ENCODE data around the gene SMYD2. TPM values are rescaled to one million over a fixed set of nuclear protein-coding genes. Genes with fewer than 3 reads are reported as not detected.

The SMYD2 gene
- total RNA-seq, 1 experiment from 2014 or later: 27.2 TPM

DNA sequence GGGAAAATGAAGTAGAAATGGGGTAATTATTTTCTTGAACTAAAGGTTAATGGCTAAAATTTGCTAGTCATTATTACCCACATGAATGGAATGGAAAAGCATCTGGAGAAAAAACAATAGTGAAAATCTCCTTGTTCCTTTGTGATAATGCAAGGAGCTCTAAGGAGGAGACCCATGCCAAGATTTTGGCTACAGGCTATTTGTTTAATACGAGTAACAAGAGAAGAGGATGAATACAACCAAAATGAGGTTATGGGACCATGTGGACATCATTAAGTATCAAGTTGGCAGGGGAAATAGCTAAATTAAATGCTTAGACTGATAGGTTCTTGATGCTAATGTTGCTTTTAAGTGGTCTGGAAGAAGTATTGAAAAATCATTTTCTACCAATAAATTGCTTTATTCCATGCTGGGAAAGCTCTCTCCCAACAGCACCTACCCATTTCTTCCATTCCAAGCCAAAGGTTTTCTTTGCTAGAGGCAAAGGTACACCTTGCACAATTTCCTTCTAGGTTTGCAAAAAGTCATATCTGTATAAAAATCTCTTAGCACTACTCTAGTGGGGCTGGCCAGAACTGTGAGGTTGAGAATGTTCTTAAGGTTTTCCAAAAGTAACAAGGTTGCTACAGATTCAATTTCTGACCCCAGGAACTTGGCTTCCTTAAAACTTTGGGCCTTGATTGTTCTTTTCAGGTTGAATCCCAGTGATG lies 100.2 kb downstream of the SMYD2 start:
- H3K27ac ChIP-seq (ENCODE audit: low read depth, low read length): peak overlapping the region; percentile 46
- no peaks in the 10 kb centered on the region for H3K27me3 ChIP-seq (ENCODE audit: insufficient read depth, low read length)
- intact Hi-C loops (cut with micrococcal nuclease): no loop called here
- RAD21 ChIA-PET (ENCODE audit: low non-redundant PET in 1 of 2, low total read pairs in 2 of 2, uncharacterized antibody in 2 of 2, unreplicated experiment in 2 of 2): no interaction called here
- DNase-seq (ENCODE audit: low read depth, low spot score): no peak
- no peak overlapping the region for H3K9ac ChIP-seq (ENCODE audit: low read length)
- POLR2A ChIA-PET: no interaction called here
- 0 out of 2 replicates have a peak overlapping the region, but pooled peaks have one; percentile 21 for H3K4me2 ChIP-seq (ENCODE audit: low read length)
- ATAC-seq: no peak
- CTCF ChIA-PET: interaction anchor here (1.5 kb wide), 1 partner anchor 8 kb away, joined by 3 read pairs; no protein-coding TSS in a partner anchor
- no peaks in the 10 kb centered on the region for H3K9me3 ChIP-seq (ENCODE audit: control insufficient read depth in 1 of 2, insufficient read depth in 1 of 2, low read depth in 1 of 2, low read length in 2 of 2)
- no peaks in the 10 kb centered on the region for H3K79me2 ChIP-seq (ENCODE audit: insufficient read depth, low read length)
- H4K20me1 ChIP-seq (ENCODE audit: insufficient read depth): no peaks in the 10 kb centered on the region
- peaks cover 2 to 18% of the 10 kb centered on the region in 2 experiments; a peak in 3 of 4 replicates for H3K36me3 ChIP-seq (ENCODE audit: control insufficient read depth in 1 of 2, insufficient read depth in 2 of 2, low read length in 2 of 2)
- peaks cover 15 to 24% of the 10 kb centered on the region in 2 experiments for H3K4me1 ChIP-seq (ENCODE audit: control insufficient read depth in 1 of 2, insufficient read depth in 2 of 2, low read length in 2 of 2)
- H3K4me3 ChIP-seq (replicated peaks in 1 of 2; ENCODE audit: low read depth in 1 of 2, low read length in 2 of 2): no peak overlapping the region
- BruUV-seq (replicated peaks): no TSS peak
- no peaks in the 10 kb centered on the region for H3K9me2 ChIP-seq (ENCODE audit: insufficient read depth)
- TF ChIP-seq RAD21 (IDR thresholded peaks at IDR 0.05; ENCODE audit: low read depth): no peak
- no peak for TF ChIP-seq ELF1 (IDR thresholded peaks at IDR 0.05; ENCODE audit: borderline replicate concordance, low read depth)
- no peak for TF ChIP-seq CEBPB (IDR thresholded peaks at IDR 0.05; ENCODE audit: low read depth)
- TF ChIP-seq ZFX (IDR thresholded peaks at IDR 0.05): no peak
- TF ChIP-seq, protein P1, sequence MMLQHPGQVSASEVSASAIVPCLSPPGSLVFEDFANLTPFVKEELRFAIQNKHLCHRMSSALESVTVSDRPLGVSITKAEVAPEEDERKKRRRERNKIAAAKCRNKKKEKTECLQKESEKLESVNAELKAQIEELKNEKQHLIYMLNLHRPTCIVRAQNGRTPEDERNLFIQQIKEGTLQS (IDR thresholded peaks at IDR 0.05): no peak
- TF ChIP-seq, protein P2, sequence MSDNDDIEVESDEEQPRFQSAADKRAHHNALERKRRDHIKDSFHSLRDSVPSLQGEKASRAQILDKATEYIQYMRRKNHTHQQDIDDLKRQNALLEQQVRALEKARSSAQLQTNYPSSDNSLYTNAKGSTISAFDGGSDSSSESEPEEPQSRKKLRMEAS (IDR thresholded peaks at IDR 0.05): no peak
- no peak for TF ChIP-seq POLR2AphosphoS5 (IDR thresholded peaks at IDR 0.05; ENCODE audit: low read depth, low read length)
- TF ChIP-seq, protein P3, sequence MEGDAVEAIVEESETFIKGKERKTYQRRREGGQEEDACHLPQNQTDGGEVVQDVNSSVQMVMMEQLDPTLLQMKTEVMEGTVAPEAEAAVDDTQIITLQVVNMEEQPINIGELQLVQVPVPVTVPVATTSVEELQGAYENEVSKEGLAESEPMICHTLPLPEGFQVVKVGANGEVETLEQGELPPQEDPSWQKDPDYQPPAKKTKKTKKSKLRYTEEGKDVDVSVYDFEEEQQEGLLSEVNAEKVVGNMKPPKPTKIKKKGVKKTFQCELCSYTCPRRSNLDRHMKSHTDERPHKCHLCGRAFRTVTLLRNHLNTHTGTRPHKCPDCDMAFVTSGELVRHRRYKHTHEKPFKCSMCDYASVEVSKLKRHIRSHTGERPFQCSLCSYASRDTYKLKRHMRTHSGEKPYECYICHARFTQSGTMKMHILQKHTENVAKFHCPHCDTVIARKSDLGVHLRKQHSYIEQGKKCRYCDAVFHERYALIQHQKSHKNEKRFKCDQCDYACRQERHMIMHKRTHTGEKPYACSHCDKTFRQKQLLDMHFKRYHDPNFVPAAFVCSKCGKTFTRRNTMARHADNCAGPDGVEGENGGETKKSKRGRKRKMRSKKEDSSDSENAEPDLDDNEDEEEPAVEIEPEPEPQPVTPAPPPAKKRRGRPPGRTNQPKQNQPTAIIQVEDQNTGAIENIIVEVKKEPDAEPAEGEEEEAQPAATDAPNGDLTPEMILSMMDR (IDR thresholded peaks at IDR 0.05 in 2 of 3, conservative IDR thresholded peaks at IDR 0.05 in 1 of 3; ENCODE audit: borderline replicate concordance in 1 of 3, insufficient read depth in 1 of 3, low read depth in 2 of 3, low read length in 2 of 3): no peak
- TF ChIP-seq ZNF274 (IDR thresholded peaks at IDR 0.05; ENCODE audit: low read depth, low read length): no peak
- TF ChIP-seq JUND (IDR thresholded peaks at IDR 0.05): no peak
- TF ChIP-seq EGR1 (IDR thresholded peaks at IDR 0.05; ENCODE audit: low read depth): no peak
- TF ChIP-seq SP1 (IDR thresholded peaks at IDR 0.05; ENCODE audit: low read depth): no peak
- TF ChIP-seq CBX3 (IDR thresholded peaks at IDR 0.05; ENCODE audit: low read depth): no peak
- TF ChIP-seq TCF7L2 (IDR thresholded peaks at IDR 0.05; ENCODE audit: borderline replicate concordance, extremely low read depth, insufficient read depth, insufficient read length): no peak
- TF ChIP-seq, protein P4, sequence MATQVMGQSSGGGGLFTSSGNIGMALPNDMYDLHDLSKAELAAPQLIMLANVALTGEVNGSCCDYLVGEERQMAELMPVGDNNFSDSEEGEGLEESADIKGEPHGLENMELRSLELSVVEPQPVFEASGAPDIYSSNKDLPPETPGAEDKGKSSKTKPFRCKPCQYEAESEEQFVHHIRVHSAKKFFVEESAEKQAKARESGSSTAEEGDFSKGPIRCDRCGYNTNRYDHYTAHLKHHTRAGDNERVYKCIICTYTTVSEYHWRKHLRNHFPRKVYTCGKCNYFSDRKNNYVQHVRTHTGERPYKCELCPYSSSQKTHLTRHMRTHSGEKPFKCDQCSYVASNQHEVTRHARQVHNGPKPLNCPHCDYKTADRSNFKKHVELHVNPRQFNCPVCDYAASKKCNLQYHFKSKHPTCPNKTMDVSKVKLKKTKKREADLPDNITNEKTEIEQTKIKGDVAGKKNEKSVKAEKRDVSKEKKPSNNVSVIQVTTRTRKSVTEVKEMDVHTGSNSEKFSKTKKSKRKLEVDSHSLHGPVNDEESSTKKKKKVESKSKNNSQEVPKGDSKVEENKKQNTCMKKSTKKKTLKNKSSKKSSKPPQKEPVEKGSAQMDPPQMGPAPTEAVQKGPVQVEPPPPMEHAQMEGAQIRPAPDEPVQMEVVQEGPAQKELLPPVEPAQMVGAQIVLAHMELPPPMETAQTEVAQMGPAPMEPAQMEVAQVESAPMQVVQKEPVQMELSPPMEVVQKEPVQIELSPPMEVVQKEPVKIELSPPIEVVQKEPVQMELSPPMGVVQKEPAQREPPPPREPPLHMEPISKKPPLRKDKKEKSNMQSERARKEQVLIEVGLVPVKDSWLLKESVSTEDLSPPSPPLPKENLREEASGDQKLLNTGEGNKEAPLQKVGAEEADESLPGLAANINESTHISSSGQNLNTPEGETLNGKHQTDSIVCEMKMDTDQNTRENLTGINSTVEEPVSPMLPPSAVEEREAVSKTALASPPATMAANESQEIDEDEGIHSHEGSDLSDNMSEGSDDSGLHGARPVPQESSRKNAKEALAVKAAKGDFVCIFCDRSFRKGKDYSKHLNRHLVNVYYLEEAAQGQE (IDR thresholded peaks at IDR 0.05; ENCODE audit: low read depth): no peak
- no peak for TF ChIP-seq EZH2phosphoT487 (IDR thresholded peaks at IDR 0.05; ENCODE audit: borderline replicate concordance)
- H2AFZ ChIP-seq (ENCODE audit: low read depth, low read length, poor library complexity, severe bottlenecking): no peak overlapping the region
